ENCODE data around the gene RSBN1L. TPM values are rescaled to one million over a fixed set of nuclear protein-coding genes. Genes with fewer than 3 reads are reported as not detected.

The RSBN1L gene
- total RNA-seq, 1 experiment from 2014 or later: 13.7 TPM

Other genes with a start within 250 kb of the RSBN1L start
- gene PTPN12, start 159.2 kb upstream of the RSBN1L start, total RNA-seq (2014; rRNA removed): 78.3 and 106 TPM in 2 replicates
- gene TMEM60, start 102.0 kb downstream of the RSBN1L start, total RNA-seq (2014; rRNA removed): 38.2 and 44.8 TPM in 2 replicates
- gene PHTF2, start 102.3 kb downstream of the RSBN1L start, total RNA-seq (2014; rRNA removed): 49.6 and 51.7 TPM in 2 replicates